NCI-H146 (cell line): ENCODE results near the gene PSMD12.
"Not testable (repeated sequence)": the region's sequence is repeated elsewhere in the genome, so short reads cannot be mapped to it uniquely, and the experiment has no call there.

Source experiments
- DNase-seq: peaks from one replicate; lab custom pipeline; 2025; lab: John Stamatoyannopoulos, UW

The PSMD12 gene

DNA sequence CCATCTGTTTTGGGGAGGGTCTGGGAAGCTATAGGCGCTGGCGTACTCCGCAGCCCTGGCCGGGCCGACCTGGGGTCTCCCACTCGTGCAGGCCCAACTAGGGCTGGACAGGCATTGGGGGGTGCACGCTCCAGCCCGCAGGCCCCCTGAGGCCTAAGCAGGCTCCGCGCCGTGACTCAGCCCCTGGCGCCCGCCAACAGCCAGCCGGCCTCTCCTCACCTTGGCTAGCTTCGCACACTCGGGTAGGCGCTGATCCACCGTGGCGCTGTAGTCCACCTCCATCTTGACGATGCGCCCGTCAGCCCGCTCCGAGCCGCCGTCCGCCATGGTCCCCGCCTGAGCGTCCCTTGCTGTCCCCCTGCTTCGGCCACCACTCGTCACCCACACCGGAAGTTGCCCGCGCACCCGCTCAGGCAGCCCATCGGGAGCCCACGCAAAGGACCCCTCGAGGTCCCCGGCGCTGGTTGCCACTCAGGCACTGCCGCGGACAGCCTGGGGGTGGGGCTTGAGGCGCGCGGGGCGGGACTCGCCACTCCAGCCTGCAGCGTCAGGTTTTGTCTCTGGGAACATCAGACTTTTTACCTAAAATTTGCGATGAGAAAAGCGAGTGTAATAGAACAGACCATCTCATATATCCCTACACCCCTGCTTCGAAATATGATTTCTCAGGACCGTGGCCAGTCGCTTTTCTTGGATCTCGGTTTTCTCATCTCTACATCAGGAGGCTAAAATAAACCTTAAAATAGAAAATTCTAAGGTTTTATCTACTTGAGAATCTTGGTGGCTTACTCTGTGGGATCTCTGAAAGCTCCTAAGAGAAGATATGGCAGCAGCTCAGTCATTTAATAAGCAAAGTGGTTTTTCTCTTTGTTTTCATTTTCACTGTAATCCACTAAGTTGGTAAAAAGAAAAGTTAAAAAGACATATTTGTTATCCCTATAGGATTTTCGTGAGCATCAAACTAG is at the start of gene PSMD12:
TSS of gene PSMD12 (minus strand) at position 385 of the 965 bp plus-strand sequence. CDS start at position 327, 58 bp downstream.
- DNase-seq = peak; percentile 94

DNA sequence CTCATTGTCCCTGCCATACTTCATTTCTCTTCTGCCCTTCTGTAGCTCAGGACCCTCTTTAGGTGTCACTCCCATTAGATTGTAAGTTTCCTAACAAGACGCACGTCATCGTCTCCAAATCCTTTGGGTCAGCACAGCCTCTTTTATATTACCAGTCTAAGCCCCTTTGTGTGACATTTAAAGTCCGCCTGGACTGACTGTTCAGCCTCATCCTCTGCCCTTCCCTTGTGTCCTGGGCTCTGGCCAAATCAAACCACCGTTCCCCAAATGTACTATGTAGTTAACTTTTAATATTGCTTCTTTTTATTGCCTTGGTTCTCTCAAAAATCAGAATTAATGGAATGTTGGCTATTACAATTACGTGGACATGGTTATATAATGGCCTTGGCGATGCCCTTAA is 48.9 kb upstream of the PSMD12 start:
- no peak for DNase-seq

DNA sequence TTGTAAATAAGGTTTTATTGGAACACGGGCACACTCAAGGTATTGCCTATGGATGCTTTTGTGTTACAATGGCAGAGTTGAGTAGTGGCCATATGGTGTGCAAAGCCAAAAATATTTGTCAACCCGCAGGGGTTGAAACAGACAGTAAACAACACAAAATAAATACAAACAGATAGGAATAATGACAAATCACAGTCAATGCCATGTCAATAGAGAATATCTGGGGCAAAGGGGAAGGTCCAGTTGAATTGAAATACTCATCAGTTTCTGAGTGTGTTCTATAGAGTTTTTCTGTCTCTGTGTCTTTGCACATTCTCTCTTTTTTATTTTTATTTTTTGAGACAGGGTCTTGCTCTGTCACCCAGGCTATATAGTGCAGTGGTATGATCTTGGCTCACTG is 48.2 kb upstream of the PSMD12 start:
- no peak for DNase-seq

DNA sequence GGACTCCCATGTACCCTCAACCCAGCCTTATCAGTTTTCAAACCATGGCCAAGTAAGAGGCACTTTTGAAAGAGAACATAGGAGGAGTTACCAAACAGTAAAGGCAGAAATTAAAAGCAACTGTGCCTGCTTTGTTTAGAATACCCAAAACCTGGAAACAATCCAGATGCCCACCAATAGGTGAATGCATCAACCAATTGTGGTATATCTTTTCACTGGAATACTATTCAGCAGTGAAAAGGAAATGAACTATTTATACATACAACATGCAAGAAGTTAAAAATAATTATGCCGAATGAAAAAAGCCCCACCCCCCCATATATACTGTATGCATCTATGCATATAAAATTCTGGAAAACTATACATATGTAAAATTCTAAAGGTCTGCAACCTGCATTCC is 47.8 kb upstream of the PSMD12 start:
- DNase-seq = no peak

DNA sequence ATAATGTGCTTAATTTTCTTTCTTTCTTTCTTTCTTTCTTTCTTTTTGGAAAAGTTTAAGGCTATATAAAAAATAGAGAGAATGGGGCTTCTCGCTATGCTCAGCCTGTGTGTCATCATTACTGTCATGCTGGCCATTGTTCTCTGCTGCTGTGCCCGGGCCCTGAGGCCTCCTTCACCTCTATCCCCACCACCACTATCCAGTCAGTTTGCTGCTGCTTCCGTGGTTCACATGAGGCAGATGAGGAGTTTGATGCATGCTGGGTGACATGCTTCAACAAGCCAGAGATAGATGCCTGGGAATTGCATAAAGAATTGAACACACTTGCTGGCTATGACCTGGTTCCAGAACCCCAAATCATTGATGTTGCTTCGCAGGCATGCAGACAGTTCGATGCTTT is 47.0 kb upstream of the PSMD12 start:
- no peak for DNase-seq

DNA sequence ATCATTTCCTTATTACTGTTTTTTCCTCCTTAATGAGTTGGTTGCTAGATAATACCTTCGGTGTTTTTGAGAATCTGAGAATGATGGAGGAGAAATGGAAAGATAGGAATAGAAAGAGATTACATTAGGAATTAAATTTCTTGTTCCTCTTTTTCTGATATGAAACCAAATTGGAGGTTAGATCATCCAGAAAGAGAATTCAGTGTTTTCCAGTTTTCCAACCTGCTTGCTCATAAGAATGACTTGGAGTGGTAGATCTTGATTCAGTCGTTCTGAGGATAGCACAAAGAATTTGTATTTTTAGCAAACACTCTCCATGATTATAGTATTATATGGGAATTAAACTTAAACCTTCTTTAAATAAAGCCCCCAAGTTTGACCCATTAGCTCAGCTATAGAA is 46.6 kb upstream of the PSMD12 start:
- DNase-seq = no peak

DNA sequence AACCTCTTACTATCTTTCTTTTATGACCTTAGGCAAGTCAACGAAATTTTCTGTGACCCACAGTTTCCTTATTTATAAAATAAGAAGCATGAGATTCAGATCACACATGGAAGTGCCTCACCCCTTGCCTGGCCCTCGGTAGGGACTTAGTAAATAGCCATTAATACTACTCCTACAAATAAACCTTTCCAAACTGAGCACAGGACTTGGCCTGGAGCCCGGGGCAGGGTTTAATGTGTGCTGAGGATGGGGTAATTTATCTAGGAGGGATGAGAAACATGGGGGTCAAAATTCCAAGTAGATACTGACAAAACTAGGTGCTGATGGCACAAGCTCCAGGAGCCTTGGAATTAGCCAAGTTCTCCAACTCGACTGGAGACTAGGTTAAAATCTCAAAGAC is 45.7 kb upstream of the PSMD12 start:
- no peak for DNase-seq

DNA sequence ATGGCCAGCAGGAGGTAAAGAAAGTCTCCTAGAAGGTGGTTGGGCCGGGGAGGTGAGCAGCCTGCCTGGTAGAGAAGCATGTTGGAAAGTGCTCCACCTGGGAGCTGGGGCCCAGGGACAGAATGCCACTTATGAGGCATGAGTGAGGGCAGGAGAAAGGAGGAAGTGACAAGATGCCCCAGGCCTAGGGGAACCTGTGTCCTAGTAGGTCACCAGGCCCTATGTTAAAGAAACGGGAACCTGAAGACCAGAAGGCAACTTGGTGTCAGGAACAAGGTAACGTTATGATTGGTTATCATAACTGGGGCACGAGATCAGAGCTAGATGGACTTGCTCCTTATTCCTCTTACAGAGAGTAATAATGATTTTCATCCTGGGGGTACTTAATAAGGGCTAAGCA is 45.0 kb upstream of the PSMD12 start:
- DNase-seq = no peak

DNA sequence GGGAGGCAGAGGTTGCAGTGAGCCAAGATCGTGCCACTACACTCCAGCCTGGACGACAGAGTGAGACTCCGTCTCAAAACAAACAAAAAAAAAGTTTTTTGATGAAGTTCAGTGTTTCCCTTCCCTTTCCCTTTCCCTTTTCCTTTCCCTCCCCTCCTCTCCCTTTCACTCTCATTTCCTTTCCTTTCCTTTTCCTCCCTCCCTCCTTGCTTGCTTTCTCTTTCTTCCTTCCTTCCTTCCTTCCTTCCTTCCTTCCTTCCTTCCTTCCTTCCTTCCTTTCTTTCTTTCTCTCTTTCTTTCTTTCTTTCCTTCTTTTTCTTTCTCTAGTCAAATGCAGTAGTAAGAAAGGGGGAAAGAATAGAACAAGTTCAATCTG is 42.1 kb upstream of the PSMD12 start:
- DNase-seq = not testable (repeated sequence)

DNA sequence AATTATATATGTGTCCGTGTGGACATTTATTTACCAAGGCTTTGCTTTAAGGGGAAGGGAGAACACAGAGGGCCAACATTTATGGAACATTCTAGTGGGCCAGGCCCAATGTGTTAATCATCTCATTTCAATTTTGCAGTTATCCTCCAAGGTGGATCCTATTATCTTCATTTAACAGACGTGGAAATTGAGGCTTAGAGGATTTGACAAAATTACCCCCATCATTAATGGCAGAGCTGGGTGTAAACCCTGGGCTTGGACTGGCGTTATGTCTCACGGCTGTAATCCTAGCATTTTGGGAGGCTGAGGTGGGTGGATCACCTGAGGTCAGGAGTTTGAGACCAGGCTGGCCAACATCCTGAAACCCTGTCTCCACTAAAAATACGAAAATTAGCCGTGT is 37.1 kb upstream of the PSMD12 start:
- DNase-seq = no peak

DNA sequence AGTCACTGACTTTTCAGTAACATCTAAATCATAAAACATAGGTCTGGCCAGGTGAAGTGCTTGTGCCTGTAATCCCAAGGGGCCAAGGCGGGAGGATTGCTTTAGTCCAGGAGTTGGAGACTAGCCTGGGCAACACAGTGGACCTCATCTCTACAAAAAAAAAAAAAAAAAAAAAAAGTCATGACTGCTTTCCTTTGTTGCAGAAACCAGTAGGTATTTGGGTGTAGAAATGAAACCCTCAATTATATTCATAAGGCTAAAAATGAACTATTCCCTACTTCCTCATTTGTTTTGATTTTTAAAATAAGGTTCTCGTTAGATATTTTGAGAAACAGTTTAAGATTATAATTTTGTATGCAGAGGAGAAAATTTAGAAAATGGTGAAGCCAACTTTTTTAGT is 36.7 kb upstream of the PSMD12 start:
- DNase-seq = no peak

DNA sequence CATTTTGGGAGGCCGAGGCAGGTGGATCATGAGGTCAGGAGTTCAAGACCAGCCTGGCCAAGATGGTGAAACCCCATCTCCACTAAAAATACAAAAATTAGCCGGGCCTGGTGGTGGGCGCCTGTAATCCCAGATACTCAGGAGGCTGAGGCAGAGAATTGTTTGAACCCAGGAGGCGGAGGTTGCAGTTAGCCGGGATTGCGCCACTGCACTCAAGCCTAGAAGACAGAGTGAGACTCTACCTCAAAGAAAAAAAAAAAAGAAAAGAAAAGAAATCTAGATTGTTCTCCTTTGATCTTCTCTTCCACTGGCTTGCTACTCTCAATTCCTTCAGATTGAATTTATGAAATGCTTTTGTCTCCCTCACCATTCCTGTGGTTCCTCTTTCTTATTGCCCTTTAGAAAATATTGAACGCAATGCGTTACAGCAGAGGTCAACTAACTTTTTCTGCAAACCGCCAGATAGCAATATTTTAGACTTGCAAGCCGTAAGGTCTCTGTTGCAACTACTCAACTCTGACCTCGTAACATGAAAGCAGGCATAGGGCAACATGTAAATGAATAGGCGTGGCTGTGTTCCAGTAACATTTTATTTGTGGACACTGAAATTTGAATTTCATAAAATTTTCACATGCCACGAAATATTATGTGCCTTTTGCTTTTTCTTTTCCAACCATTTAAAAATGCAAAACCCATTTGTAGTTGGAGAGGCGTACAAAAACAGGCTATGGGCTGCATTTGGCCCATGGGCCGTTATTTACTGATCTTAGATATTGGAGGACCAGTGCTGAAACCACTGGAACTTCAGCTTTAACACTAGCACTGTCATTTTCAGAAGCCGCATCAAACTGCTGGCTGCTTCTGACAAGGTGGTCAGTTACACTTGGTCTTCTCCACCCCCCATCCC is 35.5 kb upstream of the PSMD12 start:
- DNase-seq = no peak

DNA sequence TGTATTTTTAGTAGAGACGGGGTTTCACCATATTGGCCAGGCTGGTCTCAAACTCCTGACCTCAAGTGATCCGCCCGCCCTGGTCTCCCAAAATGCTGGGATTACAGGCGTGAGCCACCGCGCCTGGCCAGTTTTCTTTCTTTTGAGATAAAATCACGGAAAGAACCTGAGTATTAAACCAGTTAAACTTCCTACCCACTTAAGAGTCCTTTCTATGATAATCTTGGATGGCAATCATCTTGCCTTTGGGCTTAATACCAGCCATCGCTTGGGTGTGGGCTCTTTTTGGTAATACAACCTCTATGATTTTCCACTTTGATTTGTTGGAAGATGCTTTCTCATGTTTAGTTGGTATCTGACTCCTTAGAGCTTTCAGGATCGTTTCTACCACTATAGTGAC is 34.7 kb upstream of the PSMD12 start:
- DNase-seq = no peak

DNA sequence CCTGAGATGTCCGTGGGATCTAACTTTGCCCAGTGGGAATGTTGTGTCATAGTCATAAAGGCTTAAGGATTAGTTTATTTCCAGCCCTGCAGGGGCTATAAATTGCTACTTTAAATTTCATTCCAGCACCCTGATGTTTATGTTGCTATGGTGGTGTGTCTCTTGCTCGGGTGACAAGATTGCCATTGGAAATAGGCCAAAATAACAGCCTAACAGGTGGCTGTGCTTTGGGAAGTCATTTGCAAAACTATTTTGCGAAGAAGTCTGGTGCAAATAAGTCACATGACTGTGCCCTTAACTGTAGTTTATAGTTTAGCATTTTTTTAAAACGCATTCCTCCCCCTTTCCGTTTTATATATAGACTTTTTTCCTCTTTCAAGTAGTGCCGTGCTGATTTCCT is 33.8 kb upstream of the PSMD12 start:
- DNase-seq = no peak

DNA sequence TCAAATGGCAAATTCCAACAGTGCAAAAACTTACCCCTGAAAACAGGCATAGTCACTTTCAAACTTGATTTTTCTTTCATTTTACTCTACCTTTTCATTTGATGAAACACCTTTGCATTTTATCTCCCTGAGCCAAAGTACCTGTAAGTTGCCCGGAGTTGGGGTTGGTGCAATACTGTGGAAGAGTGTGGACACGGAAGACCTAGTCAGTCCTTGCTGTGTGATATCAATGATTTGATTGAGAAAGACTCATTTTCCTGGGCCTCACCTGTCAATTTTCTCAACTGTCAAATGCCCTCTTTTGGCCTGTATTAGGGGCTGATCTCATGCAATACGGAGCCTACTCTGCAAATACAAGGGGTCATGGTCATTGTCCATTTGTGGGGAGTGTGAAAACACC is 33.3 kb upstream of the PSMD12 start:
- no peak for DNase-seq

DNA sequence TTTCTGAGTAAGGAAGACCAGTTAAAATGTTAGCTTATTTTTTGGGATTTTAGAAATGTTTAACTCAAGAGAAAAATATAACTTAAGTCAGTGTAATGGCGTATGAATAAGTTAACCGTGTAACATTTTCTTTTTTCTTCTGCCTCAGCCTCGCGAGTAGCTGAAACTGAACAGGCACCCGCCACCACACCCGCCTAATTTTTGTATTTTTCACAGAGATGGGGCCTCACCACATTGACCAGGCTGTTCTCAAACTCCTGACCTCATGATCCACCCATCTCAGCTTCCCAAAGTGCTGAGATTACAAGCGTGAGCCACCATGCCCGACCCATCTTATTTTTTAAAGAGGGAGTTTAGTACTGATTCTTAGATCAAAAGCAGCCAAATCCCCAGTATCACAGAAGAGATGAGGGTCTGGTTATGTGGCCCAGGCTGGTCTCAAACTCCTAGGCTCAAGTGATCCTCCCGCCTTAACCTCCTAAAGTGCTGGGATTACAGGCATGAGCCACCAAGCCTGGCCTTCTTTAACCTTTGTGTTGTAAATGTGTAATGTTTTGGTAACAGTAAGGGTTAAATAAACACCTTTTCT is 27.5 kb upstream of the PSMD12 start:
- DNase-seq = no peak

DNA sequence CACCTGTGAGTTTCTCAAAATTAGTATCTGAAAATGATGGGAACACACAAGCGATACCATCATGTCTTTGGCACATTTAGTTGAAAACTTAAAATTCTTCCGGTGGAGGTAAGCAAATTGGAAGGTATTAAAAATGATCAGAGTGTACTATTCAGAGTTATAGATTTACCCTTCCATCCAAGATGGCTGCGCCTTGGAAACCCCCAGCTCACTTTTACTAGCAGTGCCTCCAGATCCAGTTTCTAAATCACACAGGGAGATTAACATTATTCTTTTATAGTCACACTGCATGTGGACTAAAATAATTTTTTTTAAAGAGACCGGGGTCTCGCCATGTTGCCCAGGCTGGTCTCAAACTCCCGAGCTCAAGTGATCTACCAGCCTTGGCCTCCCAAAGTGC is 25.7 kb upstream of the PSMD12 start:
- no peak for DNase-seq

DNA sequence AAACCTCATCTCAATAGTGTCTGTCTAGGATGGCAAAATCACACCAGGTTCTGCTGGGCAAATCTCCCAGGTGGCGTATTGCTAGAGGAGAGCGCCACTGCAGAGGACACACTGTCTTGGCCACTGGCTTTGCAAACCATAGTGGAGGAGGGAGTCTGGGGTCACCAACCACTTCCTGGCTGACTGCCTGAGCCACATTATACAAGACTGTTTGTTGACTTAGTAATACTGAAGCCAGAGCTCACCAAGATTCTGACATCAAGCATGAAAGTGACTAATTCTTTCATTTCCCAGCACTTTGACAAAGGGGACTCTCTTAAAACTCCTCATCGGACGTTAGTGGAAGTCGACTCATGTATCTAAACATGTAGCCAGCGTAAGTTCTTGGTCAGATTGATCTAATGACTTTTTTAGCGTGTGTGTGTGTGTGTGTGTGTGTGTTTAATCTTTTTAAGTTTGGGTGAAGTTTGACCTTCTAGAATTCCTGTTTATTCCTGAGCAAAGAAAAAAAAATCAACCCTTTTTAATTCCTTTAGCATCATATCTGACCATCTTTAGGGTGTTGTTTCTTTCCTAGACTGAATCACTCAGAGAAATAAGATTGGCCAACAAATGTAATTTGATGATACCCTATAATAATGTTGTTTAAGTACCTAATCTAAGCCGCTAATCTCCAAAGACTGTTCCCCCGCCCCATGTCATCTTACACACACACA is 24.4 kb upstream of the PSMD12 start:
- peak; percentile 37 for DNase-seq

DNA sequence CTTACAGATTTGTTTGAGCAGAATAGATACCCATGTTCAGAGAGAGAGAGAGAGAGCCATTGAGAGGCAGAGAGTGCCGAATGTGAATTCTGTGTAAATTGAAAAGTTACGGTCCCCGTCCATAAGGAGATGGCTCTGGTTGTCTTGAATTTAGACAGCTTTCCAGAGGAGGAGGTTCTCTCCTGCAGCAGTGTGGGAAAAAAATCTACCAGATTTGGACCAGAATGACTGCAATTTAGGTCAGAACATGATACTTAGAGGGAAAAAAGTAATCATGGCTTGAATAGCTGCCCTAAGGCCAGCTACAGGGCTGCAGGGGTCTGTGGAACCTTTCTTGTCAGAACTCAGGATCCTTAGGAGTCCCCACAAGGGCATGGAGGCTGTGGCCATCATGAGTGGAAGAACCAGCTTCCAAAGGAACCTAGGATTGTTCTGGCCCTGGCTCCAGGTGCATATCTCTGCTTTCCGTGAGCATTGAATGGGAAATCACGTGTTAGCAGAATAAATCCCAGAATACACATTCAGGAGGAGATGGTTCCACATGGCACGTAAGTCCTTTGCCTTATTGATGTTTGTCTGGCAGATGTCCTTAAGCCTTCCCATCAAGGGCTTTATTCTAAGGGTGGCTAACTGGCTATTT is 23.7 kb upstream of the PSMD12 start:
- DNase-seq = no peak

DNA sequence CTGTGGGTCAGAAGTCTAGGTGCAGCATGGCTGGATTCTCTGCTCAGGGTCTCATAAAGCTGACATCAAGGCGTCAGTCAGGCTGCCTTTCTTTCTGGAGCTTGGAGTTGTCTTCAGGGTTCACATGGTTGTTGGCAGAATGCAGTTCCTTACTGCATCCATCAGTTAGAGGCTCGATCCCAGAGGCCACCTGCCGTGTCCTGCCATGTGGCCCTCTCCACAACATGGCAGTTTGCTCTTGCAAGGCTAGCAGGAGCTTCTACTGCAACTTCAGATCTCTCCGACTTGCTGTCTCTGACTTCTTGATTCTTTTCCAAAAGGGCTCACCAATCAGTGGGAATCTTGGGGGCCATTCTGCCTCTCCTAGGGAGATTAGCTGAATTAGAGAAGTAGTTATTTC is 22.6 kb upstream of the PSMD12 start:
- DNase-seq = no peak

DNA sequence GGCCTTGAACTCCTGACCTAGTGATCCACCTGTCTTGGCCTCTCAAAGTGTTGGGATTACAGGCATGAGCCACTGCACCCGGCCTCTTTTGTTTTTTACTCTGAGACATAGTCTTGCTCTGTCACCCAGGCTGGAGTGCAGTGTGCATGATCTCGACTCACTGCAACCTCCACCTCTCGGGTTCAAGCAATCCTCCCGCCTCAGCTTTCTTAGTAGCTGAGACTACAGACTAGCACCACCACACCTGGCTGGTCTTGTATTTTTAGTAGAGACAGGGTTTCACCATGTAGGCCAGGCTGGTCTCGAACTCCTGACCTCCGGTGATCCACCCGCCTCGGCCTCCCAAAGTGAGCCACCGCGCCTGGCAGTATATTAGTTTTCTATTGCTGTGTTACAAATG is 22.2 kb upstream of the PSMD12 start:
- not testable (repeated sequence) for DNase-seq
